KOPT-K1 (cell line): ENCODE data around the gene SERPINB11.

Experiments used
- H3K27ac ChIP-seq: fragments of 200-600 bp; sonication (generic); 2 replicates; pipeline ENCODE4 v1.5.1; 2016; ENCODE audit warnings: antibody characterized with exemption, mild to moderate bottlenecking, low read depth, low read length; ENCODE audit not compliant: poor library complexity, severe bottlenecking
- H3K36me3 ChIP-seq: fragments of 200-600 bp; sonication (generic); 2 replicates; pipeline ENCODE4 v1.5.1; 2017; ENCODE audit warnings: antibody characterized with exemption, mild to moderate bottlenecking, low read length, moderate library complexity; ENCODE audit not compliant: insufficient read depth
- H3K9me3 ChIP-seq: fragments of 200-600 bp; sonication (generic); 2 replicates; pipeline ENCODE4 v1.5.1; 2017; ENCODE audit warnings: antibody characterized with exemption, low read length, mild to moderate bottlenecking; ENCODE audit not compliant: insufficient read depth, poor library complexity, severe bottlenecking

The SERPINB11 gene

DNA sequence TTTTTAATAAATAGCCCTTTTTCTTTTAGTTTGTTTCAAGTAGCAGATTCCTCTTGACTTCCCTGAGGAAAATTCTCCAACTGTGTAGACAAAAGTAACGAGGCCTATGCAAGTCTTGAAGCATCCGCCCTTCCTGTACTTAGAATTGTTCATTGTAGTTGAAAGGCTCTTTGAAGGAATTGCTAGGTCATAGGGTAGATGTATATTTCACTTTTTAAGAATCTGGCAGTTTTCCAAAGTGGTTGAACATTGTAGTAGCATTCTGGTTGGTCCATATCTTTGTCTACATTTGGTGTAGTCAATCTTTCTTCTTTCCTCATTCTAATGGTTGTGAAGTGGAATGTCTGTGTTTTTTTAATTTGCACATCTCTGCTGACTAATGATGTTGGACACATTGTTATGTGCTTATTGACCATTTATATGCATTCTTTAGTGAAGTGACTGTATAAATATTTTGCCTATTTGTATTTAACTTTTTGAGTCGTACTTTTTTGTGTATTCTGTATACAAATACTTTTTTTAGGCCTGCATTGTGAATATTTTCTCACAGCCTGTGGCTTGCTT lies 5.6 kb upstream of the SERPINB11 start:
- H3K27ac ChIP-seq: no peak overlapping the region
- H3K36me3 ChIP-seq: no peaks in the 10 kb centered on the region

DNA sequence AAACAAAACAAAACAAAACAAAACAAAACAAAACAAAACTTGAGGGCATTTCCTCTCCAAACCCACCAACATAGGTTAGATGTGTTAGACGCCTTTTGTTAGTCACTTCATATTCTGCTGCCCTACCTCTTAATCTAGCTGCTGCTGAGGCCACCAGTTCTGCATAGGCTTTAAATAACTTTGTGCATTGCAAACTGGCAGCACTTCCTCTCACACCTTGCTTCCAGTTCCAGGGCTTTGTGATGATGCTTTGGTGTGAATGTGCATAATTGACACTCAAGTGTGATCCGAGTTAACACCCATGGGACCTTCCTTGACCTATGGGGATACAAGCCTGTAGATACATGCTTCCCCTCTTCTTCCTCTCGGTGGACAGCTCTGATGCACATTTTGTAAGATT lies 2.3 kb upstream of the SERPINB11 start:
- Histone ChIP-seq H3K9me3 (no peaks in the 10 kb centered on the region), H3K36me3 (no peaks in the 10 kb centered on the region), H3K27ac (no peak overlapping the region)

More for the DNA sequence above, 5.6 kb upstream of the SERPINB11 start:
- no peaks in the 10 kb centered on the region for H3K9me3 ChIP-seq

DNA sequence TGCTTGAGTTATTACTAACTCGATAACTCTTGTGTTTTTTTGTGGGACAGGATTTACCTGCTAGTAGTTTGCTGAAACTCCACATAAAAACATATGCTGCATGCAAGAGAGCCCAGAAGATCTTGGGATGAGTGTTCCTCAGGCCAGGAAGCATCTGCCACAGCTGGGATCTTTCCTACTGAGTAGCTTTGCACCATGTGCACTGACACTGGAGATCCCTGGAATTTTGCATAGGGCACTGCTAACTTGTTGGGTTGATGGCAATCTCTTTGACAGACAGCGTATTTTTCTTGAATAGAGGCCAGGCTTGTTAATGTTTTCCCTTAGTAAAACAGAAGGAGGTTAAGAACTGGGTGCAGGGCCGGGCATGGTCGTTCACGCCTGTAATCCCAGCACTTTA lies 808 bp upstream of the SERPINB11 start:
- H3K27ac ChIP-seq: no peak overlapping the region
- no peaks in the 10 kb centered on the region for H3K36me3 ChIP-seq
- no peaks in the 10 kb centered on the region for H3K9me3 ChIP-seq

DNA sequence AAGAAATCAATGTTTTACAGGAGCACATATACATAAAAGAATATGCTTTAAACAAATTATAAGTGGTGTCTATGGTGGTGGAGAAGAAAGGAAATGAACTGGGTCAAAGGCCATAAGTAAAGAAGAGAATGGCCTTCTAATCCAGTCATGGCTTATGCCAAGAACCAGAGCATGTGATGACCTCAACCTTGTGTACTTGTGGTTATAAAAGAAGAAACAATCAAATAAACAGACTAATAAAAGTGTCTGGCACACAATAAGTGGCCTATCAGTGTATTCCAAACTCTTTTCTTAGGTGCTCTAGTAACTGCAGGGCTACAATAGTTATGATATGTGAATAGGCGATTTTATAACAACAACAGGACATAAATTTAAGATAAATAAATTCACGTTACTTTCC lies 2.6 kb downstream of the SERPINB11 start:
- H3K9me3 ChIP-seq: no peaks in the 10 kb centered on the region
- H3K36me3 ChIP-seq: no peaks in the 10 kb centered on the region
- no peak overlapping the region for H3K27ac ChIP-seq

DNA sequence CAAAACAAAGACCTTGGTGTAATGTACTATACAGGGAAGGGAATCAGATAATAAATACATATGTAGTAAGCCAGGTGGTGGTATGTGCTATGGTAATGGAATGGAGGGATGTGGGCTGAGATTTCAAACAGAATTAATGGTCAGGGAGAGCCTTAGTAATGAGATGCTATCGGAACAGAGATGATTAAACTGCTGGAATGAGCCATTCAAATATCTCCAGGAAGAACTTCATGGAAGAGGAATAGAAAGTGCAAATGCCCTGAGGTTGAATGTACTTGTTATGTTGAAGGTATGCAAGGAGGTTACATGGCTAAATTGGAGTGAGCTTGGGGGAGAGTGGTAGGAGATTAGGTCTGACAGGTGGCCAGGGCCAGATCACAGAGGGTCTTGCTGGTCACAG lies 5.1 kb downstream of the SERPINB11 start:
- Histone ChIP-seq H3K9me3 (no peaks in the 10 kb centered on the region), H3K27ac (no peak overlapping the region), H3K36me3 (no peaks in the 10 kb centered on the region)

DNA sequence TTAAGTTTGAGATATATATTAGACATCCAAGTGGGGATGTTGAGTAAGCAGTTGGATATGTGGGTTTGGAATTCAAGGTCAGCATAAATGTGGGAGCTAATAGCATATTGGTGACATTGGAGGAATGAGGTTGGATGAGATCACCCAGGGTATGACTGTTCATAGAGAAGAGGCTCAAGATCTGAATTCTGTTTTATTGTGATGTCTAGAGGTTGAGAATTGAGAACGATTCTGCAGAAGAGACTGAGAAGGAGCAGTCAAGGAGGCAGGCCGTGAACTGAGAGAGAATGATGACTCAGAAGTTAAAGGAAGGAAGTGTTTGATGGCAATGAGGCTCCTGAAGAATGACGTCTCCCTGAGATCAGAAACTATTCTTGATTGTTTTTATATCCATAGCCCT lies 5.9 kb downstream of the SERPINB11 start:
- Histone ChIP-seq H3K36me3 (no peaks in the 10 kb centered on the region), H3K9me3 (no peaks in the 10 kb centered on the region), H3K27ac (no peak overlapping the region)

DNA sequence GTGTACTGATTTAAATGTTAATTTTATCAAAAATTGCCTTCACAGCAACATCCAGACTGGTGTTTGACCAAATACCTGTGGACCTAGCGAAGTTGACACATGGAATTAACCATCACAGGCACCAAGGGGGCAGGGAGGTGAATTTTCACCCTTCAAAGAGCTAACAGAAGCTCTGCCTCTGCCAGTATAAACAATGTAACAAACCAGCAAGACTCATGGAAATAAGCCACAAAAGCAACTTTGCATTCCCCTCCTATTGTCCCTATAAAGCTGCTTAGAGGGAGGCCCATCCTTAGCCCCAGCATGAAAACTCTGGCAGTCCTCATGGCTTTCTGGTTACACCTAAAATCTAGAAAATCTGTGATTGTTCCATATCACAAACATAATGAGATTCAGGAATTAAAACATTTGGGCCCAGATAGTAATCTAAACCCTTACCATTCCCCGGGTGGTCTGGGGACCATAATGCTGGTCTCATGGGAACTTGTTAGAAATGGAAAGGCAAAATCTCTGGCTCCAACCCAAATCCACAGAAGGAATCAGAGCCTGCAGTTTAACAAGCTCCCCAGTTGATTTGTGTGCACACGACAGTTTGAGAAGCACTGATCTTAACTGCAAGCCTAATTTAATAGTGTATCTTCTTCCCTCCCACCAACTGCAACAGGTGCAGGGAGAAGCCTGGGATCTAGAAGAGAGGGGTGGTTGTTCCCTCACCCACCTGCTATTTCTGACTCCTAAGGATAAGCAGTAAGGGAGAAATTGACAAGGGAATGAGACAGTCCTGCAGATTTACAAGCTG lies 23.1 kb downstream of the SERPINB11 start:
- no peaks in the 10 kb centered on the region for H3K9me3 ChIP-seq
- no peak overlapping the region for H3K27ac ChIP-seq
- H3K36me3 ChIP-seq: no peaks in the 10 kb centered on the region

DNA sequence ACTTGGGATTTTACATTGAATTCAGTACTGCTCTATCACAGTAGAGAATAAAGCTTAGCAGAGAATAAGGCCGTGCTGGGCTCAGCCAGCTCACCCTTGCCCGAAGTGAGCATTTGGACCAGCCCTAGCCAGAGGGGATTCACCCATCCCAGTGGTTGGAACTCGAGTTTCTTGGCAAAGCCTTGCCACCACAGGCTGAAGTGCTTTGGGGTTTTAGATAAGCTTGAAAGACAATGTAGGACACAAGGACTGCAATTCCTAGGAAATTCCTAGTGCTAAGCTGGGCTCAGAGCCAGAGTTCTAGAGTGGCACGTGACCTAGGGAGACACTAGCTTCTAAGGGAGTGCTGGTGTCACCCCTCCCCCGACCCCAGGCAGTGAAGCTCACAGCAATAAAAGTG lies 28.0 kb downstream of the SERPINB11 start:
- H3K36me3 ChIP-seq: no peaks in the 10 kb centered on the region
- no peak overlapping the region for H3K27ac ChIP-seq

DNA sequence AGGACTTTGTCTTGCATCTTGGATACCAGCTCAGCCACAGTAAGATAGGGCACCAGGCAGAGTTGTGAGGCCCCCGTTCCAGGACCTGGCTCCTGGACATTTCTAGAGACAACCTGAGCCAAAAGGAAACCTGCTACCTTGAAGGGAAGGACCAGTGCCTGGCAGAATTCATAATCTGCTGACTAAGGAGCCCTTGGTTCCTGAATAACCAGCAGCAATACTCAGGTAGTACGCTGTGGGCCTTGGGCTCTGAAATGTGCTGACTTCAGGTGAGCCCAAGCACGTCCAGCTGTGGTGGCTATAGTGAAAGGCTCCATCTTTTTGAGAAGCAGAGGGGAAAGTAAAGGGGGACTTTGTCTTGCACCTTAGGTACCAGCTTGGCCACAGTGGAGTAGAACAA lies 28.5 kb downstream of the SERPINB11 start:
- H3K9me3 ChIP-seq: no peaks in the 10 kb centered on the region
- H3K36me3 ChIP-seq: no peaks in the 10 kb centered on the region
- no peak overlapping the region for H3K27ac ChIP-seq

More for the DNA sequence above, 28.0 kb downstream of the SERPINB11 start:
- H3K9me3 ChIP-seq: no peaks in the 10 kb centered on the region

DNA sequence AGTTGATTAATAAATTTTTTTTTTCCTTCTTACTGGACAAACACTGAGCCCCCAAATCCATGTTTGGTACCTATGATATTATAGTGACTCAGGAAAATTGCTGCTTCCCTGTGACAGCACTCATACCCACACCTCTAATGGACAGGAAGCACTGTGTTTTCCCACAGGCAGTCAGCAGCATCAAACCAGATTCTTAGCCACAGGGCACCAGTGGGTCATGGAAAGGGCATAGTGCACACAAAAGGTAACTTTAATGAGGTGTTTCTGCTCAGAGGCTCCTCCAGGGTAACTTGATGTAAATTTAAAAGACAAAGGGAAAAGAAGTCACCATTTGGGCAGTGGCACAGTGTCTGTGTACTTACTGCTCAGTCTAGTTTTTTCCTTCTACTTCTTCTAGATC lies 34.1 kb downstream of the SERPINB11 start:
- Histone ChIP-seq H3K27ac (no peak overlapping the region), H3K9me3 (no peaks in the 10 kb centered on the region)

DNA sequence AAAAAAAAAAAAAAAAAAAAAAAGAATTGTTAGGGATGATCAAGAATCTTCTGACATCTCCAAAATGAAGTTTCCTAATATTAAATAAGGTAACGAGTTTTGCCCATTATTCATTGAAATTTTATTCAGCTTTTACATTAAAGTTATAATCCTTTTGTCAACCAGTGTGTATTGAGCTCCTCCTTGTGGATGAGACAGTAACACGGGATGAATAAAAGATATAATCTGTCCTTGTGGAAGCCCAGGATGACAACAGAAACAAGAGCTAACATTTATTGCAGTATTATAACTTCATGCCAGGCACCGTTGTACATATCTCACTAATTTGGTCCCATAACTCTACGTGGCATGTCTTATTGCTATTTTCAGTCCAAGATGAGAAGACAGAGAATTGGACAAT lies 39.0 kb downstream of the SERPINB11 start:
- H3K9me3 ChIP-seq: no peaks in the 10 kb centered on the region
- no peaks in the 10 kb centered on the region for H3K36me3 ChIP-seq
- no peak overlapping the region for H3K27ac ChIP-seq

More for the DNA sequence above, 34.1 kb downstream of the SERPINB11 start:
- H3K36me3 ChIP-seq: no peaks in the 10 kb centered on the region

DNA sequence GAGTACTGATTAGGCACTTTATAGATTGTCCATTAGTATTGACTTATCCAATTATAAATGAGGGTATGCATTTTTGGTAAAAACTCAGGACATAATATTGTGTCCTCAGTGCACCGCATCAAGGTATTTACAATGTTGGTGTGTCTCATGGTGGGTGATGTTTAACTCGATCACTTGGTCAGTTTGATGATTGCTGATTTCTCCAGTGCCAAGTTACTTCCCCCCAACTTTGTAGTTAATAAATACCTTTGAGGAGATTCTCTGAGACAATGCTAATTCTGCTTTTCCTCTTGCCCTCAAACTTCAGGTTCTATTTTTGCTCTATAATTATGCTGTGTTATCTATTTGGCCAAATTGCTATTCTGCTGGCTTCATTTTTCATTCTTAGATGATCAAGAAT lies 44.2 kb downstream of the SERPINB11 start:
- Histone ChIP-seq H3K36me3 (no peaks in the 10 kb centered on the region), H3K27ac (no peak overlapping the region), H3K9me3 (no peaks in the 10 kb centered on the region)

DNA sequence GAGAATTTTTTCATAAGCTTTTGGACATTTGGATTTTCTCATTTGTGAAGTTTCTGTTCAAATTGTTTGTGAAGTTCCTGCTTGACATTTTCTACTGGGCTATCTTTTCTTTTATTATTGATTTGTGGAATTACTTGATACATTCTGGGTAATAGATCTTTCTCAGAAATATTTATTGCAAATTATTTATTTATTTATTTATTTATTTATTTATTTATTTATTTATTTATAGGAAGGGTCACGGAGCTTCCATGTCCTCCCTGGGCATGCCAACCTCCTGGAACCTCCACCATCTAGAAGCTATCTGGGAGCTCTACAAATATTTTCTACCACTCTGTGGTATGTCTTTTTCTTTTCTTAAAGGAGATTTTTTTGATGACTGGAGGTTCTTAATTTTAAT lies 46.7 kb downstream of the SERPINB11 start:
- H3K27ac ChIP-seq: no peak overlapping the region

DNA sequence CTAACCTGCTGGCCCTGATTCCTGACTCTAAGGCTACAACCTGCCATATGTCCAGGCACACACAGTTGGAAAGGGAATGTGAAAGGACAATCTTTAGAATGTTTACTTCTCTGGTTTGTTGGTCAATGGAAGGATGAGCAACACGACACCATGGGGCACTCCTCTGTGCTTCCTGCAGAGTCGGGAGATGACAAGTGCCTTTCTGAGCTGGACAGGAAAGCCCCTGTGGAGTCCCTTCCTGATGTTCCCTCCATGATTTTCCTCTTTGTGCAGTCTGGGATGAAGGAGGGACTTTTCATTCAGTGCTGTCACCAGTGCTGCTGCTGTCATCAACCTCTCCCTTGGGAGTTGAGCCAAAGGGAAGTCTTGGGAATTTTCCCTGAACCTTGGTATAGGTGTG lies 49.9 kb downstream of the SERPINB11 start:
- H3K27ac ChIP-seq: no peak overlapping the region
- no peaks in the 10 kb centered on the region for H3K36me3 ChIP-seq
- H3K9me3 ChIP-seq: no peaks in the 10 kb centered on the region

More for the DNA sequence above, 46.7 kb downstream of the SERPINB11 start:
- Histone ChIP-seq H3K36me3 (no peaks in the 10 kb centered on the region), H3K9me3 (no peaks in the 10 kb centered on the region)

DNA sequence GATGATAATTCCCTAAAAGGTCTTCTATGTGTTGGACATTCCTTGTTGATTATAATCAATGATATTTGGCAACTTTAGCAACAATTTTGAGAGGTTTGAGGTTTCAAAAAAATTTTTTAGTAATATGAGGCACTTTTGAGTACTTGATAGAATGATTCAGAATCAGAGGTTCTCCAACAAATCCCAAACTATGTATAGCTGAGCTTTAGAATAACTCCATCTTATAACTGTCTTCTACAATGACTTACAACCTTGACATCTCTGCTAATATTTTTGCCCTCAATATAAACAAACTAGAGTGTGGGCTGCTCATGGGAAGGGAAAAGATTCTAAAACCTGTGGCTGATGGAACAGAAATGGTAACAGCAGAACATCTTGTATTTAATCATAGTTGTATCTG lies 50.9 kb downstream of the SERPINB11 start:
- Histone ChIP-seq H3K36me3 (no peaks in the 10 kb centered on the region), H3K27ac (no peak overlapping the region), H3K9me3 (no peaks in the 10 kb centered on the region)

DNA sequence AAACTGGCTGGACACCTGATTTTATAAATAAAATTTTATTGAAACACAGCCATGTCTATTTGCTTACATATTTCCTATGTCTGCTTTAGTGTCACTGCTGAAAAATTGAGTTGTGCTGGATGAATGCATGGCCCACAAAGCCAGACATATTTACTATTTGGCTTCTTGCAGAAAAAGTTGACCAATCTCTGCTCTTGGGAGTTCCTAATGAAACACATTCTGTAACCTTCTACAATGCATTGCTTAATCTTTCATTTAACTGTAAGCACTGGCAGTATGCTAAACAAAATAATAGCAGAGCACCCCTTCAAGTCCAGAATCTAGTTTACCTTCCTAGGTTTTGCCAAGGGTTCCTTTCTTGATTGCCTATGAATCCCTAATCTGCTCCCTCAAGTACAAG lies 54.8 kb downstream of the SERPINB11 start:
- Histone ChIP-seq H3K9me3 (no peaks in the 10 kb centered on the region), H3K36me3 (no peaks in the 10 kb centered on the region), H3K27ac (no peak overlapping the region)
